ENCODE results near the gene LRRC56.
A peak's percentile ranks its signal among the peaks of the same experiment; 100 is the strongest.
"Not testable (repeated sequence)": the region's sequence is repeated elsewhere in the genome, so short reads cannot be mapped to it uniquely, and the experiment has no call there.

Gene LRRC56

DNA sequence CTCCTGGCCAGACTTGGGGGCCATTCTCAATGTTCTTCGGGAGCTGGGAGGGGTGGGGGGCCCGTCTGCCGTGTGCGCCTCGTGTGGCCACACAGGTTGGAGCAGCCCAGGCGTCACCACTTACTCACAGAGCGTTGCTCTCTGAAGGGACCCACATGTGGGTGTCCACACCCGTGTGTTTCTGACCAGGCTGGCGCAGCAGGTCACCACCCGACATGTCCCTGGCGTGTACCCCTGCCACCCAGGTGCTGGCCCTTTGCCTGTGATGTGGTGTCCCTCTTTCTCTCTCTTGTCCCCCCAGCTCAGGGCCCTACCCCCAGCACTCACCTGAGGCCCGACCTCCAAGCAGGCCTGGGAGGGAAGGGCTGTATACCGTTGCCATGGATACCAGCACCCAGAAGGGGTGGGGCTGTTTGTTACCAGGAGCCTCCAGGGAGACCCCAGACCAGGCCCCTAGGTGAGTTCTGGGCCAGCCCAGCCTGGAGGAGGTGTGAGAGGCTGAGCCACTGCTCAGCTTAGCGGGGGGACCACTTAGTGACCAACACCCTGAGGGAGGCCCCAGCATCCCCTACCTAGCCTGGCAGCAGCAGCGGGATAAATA lies 21.8 kb downstream of the LRRC56 start:
- DNase-seq (ENCODE audit: low read depth in 2 of 2) = no peak

DNA sequence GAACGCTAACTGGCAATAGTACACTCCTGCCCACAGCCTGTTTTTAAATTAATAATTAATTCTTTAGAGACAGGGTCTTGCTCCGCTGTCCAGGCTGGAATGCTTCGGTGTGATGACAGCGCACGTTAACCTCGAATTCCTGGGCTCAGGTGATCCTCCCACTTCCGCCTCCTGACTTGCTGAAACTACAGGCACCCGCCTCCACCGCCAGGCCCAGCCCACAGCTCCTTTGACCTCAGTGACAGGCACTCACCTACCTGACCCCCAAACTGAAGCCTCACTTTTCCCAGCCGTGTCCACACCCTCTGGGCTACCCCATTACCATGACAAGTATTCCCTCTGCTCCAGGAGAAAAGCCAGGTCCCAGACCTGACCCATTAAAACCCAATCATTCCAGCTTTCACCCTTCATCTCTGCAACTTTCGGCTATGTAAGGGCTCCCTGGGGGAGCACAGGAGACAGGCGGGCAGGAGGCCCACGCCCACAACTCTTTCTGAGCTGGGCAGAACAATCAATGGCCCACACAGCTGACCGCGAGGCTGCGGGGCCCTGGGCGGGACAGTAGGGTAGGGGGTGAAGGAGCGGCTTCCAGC lies 22.5 kb downstream of the LRRC56 start:
- DNase-seq (ENCODE audit: low read depth in 2 of 2) = no peak

DNA sequence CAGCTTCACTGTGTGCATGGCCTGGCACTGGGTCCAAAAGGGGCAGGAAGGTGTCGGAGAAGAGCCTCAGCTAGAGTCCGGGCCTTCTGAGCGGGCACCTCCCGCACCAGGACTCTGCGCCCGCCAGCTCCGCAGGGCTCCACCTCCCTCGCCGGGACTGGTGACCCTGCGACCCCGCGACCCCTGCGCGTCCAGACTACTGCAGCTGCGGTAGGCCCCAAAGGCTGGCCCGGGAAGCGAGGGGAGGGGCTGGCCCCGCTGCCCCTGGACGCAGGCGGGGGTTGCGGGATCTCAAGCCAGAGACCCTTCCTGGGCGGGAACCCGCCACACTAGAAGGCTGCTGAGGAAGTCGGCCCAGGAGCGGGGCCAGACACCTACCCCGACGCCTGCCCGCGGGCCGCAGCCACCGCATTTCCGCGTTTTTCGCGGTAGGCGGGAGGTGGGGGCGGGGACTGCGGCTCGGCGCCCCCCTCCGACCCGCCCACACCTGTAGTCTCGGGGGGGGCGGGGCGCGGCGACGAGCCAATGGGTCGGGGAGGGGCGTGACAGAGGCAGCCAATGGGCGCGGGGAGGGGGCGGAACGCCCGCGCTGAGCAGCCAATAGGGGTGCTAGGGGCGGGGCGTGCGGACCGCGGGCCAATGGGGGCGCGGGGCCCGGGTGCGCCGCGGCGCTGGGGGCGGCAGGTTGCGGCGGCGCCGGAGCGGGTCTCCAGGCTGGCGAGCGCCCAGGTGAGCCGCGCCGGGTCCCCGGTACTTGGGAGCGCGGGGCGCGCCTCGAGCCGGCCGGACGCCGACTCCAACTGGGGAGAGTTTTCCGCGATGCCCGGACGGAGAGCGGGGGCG lies 23.2 kb downstream of the LRRC56 start, which contains the start of the genes LMNTD2 and RASSF7:
Gene LMNTD2 (minus strand): TSS at position 434 of the 843 bp plus-strand sequence. CDS start 22 bp downstream, at position 412.
Gene RASSF7 (plus strand): TSS at position 666 of the 843 bp plus-strand sequence. CDS start 799 bp downstream, outside the sequence.
- DNase-seq (ENCODE audit: low read depth in 2 of 2) = peak; percentile 35 to 49

DNA sequence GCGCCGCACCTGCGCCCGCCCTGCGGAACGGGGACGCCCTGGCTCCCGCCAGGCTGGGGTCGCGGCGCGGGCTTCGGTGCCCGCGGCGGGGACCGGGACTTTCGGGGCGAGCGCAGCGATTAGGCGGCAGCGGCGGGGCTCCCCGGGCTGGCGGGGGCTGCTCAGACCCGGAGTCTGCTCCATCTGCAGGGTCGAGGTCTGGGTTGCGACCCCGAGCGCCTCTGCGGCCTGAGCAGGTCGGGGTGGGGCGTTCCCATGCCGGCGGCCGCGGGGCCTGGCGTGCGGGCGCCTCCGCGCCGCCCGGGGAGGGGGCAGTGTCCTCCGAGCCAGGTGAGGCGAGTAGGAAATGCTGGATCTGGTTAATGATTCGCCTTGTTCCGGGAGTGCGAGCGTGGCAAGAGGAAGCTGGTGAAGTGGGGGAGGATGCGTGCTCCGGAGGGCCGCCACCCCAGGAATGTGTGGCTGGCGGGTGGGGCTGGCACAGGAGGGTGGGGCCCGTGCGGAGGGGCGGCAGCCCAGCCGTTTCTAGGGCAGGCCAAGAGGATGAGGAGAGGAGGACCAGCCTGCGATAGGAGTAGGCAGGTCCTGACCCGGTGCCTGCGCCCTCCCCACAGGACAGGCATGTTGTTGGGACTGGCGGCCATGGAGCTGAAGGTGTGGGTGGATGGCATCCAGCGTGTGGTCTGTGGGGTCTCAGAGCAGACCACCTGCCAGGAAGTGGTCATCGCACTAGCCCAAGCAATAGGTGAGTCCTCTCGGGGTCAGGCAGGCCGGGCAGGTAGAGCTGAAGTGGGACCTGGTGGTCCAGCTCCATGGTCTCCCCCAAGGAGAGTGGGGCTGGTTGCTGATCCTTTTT lies 24.0 kb downstream of the LRRC56 start:
- DNase-seq (ENCODE audit: low read depth in 2 of 2) = no peak

DNA sequence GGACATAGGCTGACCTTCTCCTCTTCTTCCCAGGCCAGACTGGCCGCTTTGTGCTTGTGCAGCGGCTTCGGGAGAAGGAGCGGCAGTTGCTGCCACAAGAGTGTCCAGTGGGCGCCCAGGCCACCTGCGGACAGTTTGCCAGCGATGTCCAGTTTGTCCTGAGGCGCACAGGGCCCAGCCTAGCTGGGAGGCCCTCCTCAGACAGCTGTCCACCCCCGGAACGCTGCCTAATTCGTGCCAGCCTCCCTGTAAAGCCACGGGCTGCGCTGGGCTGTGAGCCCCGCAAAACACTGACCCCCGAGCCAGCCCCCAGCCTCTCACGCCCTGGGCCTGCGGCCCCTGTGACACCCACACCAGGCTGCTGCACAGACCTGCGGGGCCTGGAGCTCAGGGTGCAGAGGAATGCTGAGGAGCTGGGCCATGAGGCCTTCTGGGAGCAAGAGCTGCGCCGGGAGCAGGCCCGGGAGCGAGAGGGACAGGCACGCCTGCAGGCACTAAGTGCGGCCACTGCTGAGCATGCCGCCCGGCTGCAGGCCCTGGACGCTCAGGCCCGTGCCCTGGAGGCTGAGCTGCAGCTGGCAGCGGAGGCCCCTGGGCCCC lies 24.8 kb downstream of the LRRC56 start:
- no peak for DNase-seq (ENCODE audit: low read depth in 2 of 2)

DNA sequence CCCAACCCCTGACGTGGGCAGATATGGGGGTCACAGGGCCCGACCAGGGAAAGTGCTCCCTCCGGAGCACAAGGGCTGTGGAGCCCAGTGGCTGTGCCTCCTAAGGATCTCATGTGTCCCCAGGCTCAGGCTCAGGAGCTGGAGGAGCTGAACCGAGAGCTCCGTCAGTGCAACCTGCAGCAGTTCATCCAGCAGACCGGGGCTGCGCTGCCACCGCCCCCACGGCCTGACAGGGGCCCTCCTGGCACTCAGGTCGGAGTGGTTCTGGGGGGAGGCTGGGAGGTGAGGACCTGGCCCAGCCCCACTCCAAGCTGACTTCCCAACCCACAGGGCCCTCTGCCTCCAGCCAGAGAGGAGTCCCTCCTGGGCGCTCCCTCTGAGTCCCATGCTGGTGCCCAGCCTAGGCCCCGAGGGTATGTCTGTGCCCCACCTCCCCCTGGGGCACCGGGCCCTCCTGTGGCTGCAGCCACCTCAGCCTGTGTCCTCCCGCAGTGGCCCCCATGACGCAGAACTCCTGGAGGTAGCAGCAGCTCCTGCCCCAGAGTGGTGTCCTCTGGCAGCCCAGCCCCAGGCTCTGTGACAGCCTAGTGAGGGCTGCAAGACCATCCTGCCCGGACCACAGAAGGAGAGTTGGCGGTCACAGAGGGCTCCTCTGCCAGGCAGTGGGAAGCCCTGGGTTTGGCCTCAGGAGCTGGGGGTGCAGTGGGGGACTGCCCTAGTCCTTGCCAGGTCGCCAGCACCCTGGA lies 25.9 kb downstream of the LRRC56 start:
- no peak for DNase-seq (ENCODE audit: low read depth in 2 of 2)

DNA sequence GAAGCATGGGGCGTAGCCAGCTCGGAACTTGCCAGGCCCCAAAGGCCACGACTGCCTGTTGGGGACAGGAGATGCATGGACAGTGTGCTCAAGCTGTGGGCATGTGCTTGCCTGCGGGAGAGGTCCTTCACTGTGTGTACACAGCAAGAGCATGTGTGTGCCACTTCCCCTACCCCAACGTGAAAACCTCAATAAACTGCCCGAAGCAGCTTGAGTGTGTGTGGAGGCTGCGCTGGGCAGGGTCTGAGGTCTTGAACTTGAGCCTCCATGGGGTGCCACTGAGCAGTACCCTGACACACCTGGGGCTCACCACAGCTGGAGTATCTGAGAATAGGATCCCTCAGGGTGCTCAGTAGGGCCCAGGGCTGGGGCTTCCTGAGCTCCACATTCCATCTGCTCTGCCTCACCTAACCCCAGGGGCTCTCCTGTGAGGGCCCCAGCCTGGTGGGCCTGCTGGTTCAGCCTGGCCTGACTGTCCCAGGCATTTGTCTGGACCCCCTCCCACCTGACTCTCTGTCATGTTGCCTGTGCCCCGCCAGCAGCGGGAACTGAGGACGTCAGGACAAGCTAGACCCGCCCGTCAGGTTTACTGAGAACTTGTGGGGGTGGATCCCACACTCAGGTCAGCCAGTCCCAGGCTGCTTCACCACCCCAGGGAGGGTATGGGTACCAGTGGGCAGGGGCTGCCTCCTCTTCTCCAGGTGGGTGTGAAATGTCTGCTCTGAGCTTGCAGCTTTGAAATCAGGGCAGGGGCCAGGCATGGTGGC lies 26.7 kb downstream of the LRRC56 start:
- no peak for DNase-seq (ENCODE audit: low read depth in 2 of 2)

DNA sequence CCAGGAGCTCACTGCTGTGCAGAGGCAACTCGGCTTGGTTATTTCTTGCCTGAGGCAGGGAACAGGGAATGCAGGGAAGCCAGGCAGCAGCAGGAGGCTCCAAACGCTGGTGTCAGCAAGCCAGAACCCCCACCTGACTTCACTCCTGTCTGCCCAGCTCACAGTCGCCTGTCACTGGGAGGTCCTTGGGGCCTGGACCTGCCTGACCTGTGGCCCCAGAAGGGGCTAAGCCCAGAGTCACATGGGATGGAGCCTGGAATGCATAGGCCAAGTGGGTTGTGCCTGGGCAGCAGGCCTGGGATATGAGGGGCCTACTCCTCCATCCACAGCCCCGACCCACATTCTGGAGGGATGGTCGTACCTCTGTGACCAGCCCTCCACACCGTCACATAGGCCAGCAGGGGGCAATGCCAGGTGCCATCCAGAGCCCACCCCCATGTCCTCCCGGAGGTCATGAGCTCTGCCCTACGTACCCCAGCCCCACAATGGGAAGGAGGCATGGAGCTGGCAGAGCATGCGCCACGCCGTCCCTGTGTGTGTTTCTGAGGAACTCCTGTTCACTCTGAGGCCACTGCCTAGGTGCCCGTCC lies 28.7 kb downstream of the LRRC56 start:
- DNase-seq (ENCODE audit: low read depth in 2 of 2) = no peak

DNA sequence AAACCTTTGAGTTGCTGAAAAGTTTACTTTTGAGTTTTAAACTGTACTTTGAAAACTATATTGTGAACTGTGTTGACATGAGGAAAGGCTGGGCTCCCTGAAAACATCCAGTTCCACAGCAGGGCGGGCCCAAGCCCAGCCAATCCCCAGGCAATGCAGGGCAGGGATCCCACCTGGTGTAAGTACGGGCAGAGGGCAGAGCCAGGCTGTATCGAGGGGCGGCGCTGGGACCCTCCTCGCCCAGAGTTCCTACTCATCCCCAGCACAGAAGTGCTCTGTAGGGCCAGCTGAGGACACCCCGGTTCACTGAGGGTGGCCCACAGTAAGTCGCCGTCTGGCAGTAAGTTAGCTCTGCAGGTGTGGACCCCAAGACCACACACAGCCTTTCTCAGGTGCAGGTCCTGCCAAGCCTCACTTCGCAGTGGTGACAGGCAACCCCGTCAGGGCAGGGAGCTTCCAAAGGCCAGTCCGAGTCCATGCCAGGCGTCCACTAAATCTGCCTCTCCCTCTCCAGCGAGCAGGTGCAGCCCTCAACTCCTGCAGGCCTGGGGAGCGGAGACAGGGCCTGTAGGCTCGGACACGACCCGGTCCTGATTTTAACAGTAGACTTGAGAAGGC lies 29.8 kb downstream of the LRRC56 start:
- DNase-seq (ENCODE audit: low read depth in 2 of 2) = no peak

DNA sequence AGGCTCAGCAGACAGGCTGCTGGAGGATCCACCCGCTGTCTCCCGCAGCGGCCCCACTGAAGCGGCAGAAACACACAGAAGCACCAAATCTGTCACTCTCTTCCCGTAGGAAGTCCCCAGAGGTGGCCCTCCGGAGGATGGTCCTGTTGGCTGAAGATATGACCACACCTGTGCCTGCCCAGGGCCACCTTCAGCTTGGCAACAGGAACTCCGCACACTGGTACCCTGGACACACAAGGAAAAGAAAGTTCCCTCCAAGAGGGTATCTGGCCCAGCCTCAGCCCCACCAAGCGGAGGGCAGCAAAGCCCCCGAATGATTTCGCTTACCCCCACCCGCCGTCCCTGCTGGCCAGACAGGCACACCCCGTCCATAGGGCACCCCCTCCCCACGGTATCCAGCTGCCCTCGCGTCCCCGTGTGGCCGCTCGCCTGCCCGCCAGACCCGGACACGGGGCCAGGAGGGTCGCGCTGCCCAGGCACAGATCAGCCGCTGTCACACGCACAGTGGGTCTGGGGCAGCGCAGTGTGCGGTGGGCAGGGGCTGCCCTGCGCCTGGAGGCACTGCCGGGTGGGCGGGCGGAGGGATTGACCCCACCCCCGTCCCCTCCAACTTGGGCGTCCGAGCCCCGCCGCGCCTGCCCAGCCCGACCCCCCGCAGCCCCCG lies 30.4 kb downstream of the LRRC56 start:
- no peak for DNase-seq (ENCODE audit: low read depth in 2 of 2)

DNA sequence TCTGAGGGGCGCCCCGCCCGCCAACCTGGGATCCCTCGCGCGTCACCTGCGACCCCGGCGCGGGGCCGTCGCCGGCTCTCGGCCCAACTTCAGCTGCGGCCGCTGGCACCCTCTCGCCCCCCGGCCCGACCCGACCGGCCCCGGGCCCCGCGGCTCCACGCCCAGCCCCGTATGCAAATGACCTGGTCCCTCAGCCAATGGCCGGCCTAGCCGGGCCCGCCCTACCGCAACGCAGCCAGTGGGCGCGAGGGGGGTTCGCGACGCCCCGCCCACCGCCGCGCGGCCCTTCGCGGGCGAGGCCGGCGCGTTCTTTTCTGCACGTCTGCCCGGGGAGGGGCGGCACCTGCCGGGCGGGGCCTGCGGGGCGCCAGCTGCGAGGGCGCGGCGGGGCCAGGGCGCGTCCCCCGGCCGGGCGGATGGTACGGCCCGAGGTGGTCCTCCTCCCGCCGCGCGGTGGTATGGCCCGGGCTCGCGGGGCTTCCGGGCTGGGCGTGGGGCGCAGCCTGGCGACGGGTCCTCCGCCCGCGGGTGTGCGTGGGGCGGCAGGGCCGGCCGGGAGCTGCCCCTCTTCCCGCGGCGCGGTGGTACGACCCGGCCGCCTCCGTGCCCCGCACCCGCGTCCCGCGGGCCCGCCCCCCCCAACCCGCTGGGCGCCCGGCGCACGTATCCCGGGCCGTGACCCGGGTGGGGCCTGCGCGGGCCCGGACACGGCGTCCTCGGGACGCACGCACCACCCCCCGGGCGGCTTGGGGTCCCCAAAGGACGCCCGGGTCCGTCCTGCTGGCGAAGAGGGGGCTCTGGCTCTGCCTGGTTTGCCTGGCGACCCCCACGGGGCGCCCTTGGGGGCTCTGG lies 31.2 kb downstream of the LRRC56 start:
- DNase-seq (ENCODE audit: low read depth in 2 of 2) = peak; percentile 89

DNA sequence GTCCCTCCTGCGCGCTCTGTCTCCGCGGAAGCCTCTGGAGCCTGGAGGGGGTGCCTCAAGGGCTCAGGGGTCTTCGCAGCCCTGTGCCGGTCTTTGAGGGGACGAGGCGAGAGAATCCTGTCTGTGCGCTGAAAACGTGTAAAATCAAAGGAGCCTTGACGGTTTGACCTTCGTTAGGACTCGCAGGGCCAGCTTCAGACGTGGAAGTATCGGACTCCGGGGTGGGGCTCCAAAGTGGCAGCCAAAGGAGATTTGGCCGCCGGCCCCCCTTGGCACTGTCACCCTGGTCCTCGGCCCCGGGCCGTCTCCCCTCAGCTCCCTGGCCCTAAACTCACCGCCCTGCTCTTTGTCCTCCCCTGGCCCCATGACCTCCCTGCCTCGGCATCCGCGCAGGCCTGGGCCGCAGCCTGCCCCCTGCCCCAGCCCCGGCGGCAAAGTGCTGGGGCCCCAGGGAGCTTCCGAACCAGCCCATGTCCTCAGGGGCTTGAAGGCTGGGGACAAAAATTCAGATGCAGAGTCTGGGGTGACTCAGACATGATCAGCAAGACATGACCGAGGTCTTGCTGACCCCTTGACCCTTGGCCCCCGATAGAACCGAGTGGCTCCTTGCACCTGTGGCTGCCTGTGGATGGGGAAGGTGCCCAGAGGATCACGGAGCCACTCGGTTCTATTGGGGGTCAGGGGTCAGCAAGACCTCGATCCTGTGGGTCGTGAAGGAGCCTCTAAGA lies 32.0 kb downstream of the LRRC56 start:
- no peak for DNase-seq (ENCODE audit: low read depth in 2 of 2)

DNA sequence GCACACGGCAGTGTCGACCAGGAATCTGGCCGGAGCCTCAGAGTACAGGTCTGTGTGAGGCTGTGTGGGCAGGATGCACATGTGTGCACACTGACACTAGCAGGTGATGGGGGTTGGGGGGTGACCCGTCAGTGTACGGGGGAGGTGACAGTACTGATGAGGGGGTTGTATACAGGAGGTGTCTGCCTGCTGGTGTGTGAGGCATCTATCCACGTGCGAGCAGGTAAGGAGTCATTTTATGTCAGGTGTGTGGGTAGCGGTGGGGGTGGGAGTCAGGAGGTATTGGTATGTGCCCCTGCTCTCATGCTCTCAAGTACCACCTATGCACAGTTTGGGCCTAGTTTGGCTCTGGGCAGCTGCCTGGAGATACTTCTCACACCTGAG lies 34.5 kb downstream of the LRRC56 start:
- DNase-seq (ENCODE audit: low read depth in 2 of 2) = no peak

DNA sequence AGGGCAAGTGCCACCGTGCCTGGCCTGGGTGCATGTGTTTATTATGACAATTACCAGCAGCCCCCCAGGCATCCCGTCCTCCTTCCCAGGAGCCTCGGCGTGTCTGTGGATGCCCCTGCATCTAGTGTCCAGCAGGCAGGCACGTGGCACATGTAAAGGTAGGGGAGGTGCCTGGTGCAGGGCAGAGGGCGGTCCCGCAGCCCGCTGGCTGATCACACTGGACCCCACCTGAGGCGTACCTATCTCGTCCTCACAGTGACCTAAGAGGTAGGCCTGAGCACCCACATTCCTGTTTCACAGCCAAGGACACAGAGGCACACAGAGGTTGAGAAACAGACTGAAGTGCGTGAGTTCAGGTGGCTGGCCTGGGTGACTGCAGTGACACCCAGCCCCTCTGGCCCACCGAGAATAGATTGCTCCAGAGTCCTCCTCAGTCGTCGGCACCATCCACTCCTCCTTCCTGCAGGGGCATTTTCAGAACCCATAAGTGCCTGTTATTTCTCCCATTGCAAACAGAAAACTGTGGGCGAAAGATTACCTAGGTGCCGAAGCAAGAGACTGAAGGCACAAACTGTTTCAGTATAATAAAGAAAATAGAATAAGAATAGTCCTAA lies 35.9 kb downstream of the LRRC56 start:
- DNase-seq (ENCODE audit: low read depth in 2 of 2) = no peak

DNA sequence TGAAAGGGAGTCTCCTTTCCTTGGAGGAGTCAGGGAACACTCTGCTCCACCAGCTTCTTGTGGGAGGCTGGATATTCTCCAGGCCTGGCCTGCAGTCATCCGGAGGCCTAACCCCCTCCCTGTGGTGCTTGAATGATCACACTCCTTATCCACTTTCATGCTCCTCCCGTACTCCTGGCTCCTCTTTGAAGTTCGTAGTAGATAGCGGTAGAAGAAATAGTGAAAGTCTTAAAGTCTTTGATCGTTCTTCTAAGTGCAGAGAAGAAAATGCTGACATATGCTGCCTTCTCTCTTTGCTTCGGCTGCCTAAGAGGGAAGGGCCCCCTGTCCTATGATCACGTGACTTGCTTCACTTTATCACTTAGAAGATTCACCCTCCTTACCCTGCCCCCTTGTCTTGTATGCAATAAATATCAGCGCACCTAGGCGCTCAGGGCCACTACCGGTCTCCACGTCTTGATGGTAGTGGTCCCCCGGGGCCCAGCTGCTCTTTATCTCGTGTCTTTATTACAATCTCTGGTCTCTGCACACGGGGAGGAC lies 36.8 kb downstream of the LRRC56 start:
- not testable (repeated sequence) for DNase-seq (ENCODE audit: low read depth in 2 of 2)

DNA sequence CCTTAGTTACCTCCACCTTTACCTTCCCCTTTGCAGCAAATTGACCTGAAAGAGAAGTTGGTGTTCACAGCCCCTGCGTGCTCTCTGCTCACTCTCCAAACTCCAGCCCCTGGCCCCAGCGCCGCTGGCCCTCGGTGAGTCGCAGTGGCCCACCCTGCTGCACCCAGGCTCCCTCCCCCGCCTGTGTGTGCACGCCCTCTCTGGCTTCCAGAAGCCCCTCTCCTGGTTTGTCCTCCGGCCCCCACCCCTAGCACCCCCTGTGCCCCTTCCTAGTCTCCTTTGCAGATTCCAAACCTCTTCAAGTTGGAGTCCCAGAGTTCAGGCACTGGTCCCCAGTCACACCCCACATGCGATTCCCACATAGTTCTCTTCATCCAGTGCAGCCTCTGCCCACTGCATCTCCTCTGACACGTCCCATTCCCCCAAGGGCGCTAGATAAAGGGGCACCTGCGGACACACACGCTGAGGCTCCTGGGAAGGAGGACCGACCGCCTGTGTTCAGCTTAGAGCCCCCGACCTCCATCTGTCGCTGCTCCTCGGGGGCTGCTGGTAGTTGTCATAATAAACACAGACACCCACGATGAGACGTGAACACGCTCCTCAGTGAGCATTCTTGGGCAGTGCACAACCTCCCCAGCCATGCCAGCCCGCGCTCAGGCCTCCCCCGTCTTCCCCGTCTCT lies 37.4 kb downstream of the LRRC56 start:
- DNase-seq (ENCODE audit: low read depth in 2 of 2) = no peak
